Skeletal muscle tissue (tissue), 4 donors: Measurements from ENCODE around the gene APPL2. TPM values are rescaled to one million over a fixed set of nuclear protein-coding genes. Genes with fewer than 3 reads are reported as not detected.

ENCODE experiments used
- H3K27ac ChIP-seq: one replicate; pipeline ENCODE4 v1.7.0; 2013; ENCODE audit warnings: mild to moderate bottlenecking, low read depth, low read length, inconsistent platforms
- H3K27me3 ChIP-seq, 3 donors: one replicate each; pipeline ENCODE4 v1.7.0; 2013; ENCODE audit warnings: low read length in 3 of 3; ENCODE audit not compliant: control insufficient read depth in 3 of 3, insufficient read depth in 3 of 3
- H3K36me3 ChIP-seq, 3 donors: one replicate each; pipeline ENCODE4 v1.7.0; 2013; ENCODE audit warnings: low read length in 3 of 3; ENCODE audit not compliant: control insufficient read depth in 3 of 3, insufficient read depth in 3 of 3
- H3K4me1 ChIP-seq, 3 donors: one replicate each; pipeline ENCODE4 v1.7.0; 2013; ENCODE audit warnings: low read length in 3 of 3, mild to moderate bottlenecking in 3 of 3; ENCODE audit not compliant: control insufficient read depth in 3 of 3, insufficient read depth in 3 of 3
- H3K4me3 ChIP-seq, 3 donors: one replicate each; pipeline ENCODE4 v1.7.0; 2013; ENCODE audit warnings: low read length in 3 of 3
- H3K9ac ChIP-seq, 3 donors: one replicate each; pipeline ENCODE4 v1.7.0; 2013; ENCODE audit warnings: low read length in 3 of 3, mild to moderate bottlenecking in 3 of 3, moderate library complexity in 2 of 3, low read depth in 1 of 3
- H3K9me3 ChIP-seq, 3 donors: one replicate each; pipeline ENCODE4 v1.7.0; 2013; ENCODE audit warnings: low read length in 3 of 3; ENCODE audit not compliant: control insufficient read depth in 3 of 3
- total RNA-seq: library from RNA; depleted of rRNA; stranded (reverse); fragments of >200 nt; gene quantifications from one replicate; pipeline ENCODE4 v1.2.3, GENCODE V29; 2014
- donor health status: Osteomylitis.

The APPL2 gene
- total RNA-seq, 1 donor from 2014 or later: 27.1 TPM

- Histone ChIP-seq H3K36me3 (peaks cover 52 to 73% (median 70%) of the 10 kb centered on the region in 3 donors), H3K4me3 (no peak overlapping the region), H3K9ac (no peak overlapping the region), H3K27ac (no peak overlapping the region), H3K4me1 (peaks cover 0 to 3% (median 0%) of the 10 kb centered on the region in 3 donors), H3K27me3 (no peaks in the 10 kb centered on the region), H3K9me3 (no peaks in the 10 kb centered on the region)
Measured at GRCh38 chr12:105204127-105204526, 31.8 kb downstream of the APPL2 start.

GRCh38 chr12:105202202-105202601, 33.8 kb downstream of the APPL2 start:
- Histone ChIP-seq H3K27ac (no peak overlapping the region), H3K27me3 (no peaks in the 10 kb centered on the region), H3K36me3 (peaks cover 56 to 76% (median 70%) of the 10 kb centered on the region in 3 donors), H3K4me1 (peaks cover 0 to 3% (median 0%) of the 10 kb centered on the region in 3 donors), H3K4me3 (no peak overlapping the region), H3K9me3 (no peaks in the 10 kb centered on the region), H3K9ac (no peak overlapping the region)

- Histone ChIP-seq H3K4me3 (no peak overlapping the region), H3K36me3 (peaks cover 55 to 73% (median 68%) of the 10 kb centered on the region in 3 donors), H3K27me3 (no peaks in the 10 kb centered on the region), H3K9me3 (no peaks in the 10 kb centered on the region), H3K4me1 (peaks cover 0 to 3% (median 0%) of the 10 kb centered on the region in 3 donors), H3K9ac (no peak overlapping the region), H3K27ac (no peak overlapping the region)
Measured at GRCh38 chr12:105201299-105201698, 34.7 kb downstream of the APPL2 start.

- H3K27ac ChIP-seq: no peak overlapping the region
- no peak overlapping the region for H3K4me3 ChIP-seq
- peaks cover 51 to 64% (median 61%) of the 10 kb centered on the region in 3 donors for H3K36me3 ChIP-seq
- H3K27me3 ChIP-seq: no peaks in the 10 kb centered on the region
- no peak overlapping the region for H3K9ac ChIP-seq
- H3K9me3 ChIP-seq: no peaks in the 10 kb centered on the region
- peaks cover 0 to 3% (median 0%) of the 10 kb centered on the region in 3 donors for H3K4me1 ChIP-seq
Measured at GRCh38 chr12:105200385-105200784, 35.6 kb downstream of the APPL2 start.

GRCh38 chr12:105198961-105199360, 37.0 kb downstream of the APPL2 start:
- Histone ChIP-seq H3K4me3 (no peak overlapping the region), H3K27ac (no peak overlapping the region), H3K9me3 (no peaks in the 10 kb centered on the region), H3K4me1 (no peaks in the 10 kb centered on the region), H3K36me3 (peaks cover 49 to 61% (median 55%) of the 10 kb centered on the region in 3 donors), H3K27me3 (no peaks in the 10 kb centered on the region), H3K9ac (no peak overlapping the region)

- no peak overlapping the region for H3K9ac ChIP-seq
- no peak overlapping the region for H3K4me3 ChIP-seq
- H3K4me1 ChIP-seq: no peaks in the 10 kb centered on the region
- H3K9me3 ChIP-seq: no peaks in the 10 kb centered on the region
- no peaks in the 10 kb centered on the region for H3K27me3 ChIP-seq
- no peak overlapping the region for H3K27ac ChIP-seq
- H3K36me3 ChIP-seq: peaks cover 45 to 69% (median 59%) of the 10 kb centered on the region in 3 donors
Measured at GRCh38 chr12:105196090-105196489, 39.9 kb downstream of the APPL2 start.

GRCh38 chr12:105194947-105195346, 41.0 kb downstream of the APPL2 start:
- H3K36me3 ChIP-seq: peaks cover 44 to 70% (median 70%) of the 10 kb centered on the region in 3 donors
- no peak overlapping the region for H3K4me3 ChIP-seq
- no peak overlapping the region for H3K9ac ChIP-seq

GRCh38 chr12:105192624-105193225, 43.2 kb downstream of the APPL2 start:
- no peaks in the 10 kb centered on the region for H3K9me3 ChIP-seq
- H3K9ac ChIP-seq: no peak overlapping the region
- H3K27ac ChIP-seq: no peak overlapping the region
- no peaks in the 10 kb centered on the region for H3K4me1 ChIP-seq
- H3K4me3 ChIP-seq: no peak overlapping the region
- H3K27me3 ChIP-seq: no peaks in the 10 kb centered on the region
- peaks cover 44 to 78% (median 78%) of the 10 kb centered on the region in 3 donors for H3K36me3 ChIP-seq

More at GRCh38 chr12:105194947-105195346, 41.0 kb downstream of the APPL2 start:
- no peaks in the 10 kb centered on the region for H3K27me3 ChIP-seq
- no peak overlapping the region for H3K27ac ChIP-seq
- H3K4me1 ChIP-seq: no peaks in the 10 kb centered on the region
- no peaks in the 10 kb centered on the region for H3K9me3 ChIP-seq

- H3K27me3 ChIP-seq: no peaks in the 10 kb centered on the region
- H3K9ac ChIP-seq: no peak overlapping the region
- no peak overlapping the region for H3K4me3 ChIP-seq
- no peaks in the 10 kb centered on the region for H3K9me3 ChIP-seq
- no peak overlapping the region for H3K27ac ChIP-seq
- H3K36me3 ChIP-seq: peaks cover 29 to 82% (median 77%) of the 10 kb centered on the region in 3 donors
- H3K4me1 ChIP-seq: no peaks in the 10 kb centered on the region
Measured at GRCh38 chr12:105190530-105190929, 45.4 kb downstream of the APPL2 start.

GRCh38 chr12:105189293-105189692, 46.7 kb downstream of the APPL2 start:
- no peaks in the 10 kb centered on the region for H3K4me1 ChIP-seq
- H3K27ac ChIP-seq: no peak overlapping the region
- H3K27me3 ChIP-seq: no peaks in the 10 kb centered on the region
- peaks cover 32 to 87% (median 82%) of the 10 kb centered on the region in 3 donors for H3K36me3 ChIP-seq
- H3K9me3 ChIP-seq: no peaks in the 10 kb centered on the region
- H3K9ac ChIP-seq: no peak overlapping the region
- no peak overlapping the region for H3K4me3 ChIP-seq
